Measurements from ENCODE around the gene CHGA. TPM values are rescaled to one million over a fixed set of nuclear protein-coding genes. Genes with fewer than 3 reads are reported as not detected.

Gene CHGA
- total RNA-seq, 4 donors from 2014 or later = 0.69 TPM; not detected in 3

DNA sequence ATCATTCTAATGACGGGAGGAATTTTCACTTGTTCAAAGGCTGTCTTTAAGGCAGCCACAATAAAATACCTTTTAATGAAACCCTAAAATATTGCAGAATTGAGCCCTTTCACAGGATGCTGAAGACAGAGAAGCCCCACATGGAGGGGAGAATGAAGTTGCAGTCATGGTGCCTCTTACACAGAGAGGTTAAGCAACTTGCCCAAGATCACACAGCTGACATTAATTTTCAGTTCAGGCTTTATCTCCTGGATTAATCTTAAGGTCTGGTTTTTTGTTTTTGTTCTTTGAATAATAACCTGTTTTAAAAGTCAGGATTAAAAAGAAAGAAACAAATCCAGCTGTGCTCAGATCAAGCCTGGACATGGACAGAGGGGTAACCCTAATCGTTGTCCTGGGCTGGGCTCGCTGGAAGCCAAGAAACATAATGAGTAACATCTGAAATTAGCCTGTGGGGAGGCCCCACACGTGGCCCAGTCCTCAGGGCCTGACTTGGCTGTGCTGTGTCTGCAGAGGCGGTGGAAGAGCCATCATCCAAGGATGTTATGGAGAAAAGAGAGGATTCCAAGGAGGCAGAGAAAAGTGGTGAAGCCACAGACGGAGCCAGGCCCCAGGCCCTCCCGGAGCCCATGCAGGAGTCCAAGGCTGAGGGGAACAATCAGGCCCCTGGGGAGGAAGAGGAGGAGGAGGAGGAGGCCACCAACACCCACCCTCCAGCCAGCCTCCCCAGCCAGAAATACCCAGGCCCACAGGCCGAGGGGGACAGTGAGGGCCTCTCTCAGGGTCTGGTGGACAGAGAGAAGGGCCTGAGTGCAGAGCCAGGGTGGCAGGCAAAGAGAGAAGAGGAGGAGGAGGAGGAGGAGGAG lies 8.0 kb downstream of the CHGA start:
- DNase-seq (ENCODE audit: low spot score) (no peak), ATAC-seq (ENCODE audit: low FRiP score) (no peak)
- no peak for TF ChIP-seq CTCF (IDR thresholded peaks at IDR 0.05)

- DNase-seq (ENCODE audit: low spot score) = no peak
- no peak for TF ChIP-seq CTCF (IDR thresholded peaks at IDR 0.05)
- ATAC-seq (ENCODE audit: low FRiP score) = no peak
Observed at GRCh38 chr14:92931681-92932447, 8.9 kb downstream of the CHGA start.

GRCh38 chr14:92932448-92933395 lies 9.8 kb downstream of the CHGA start:
- DNase-seq (ENCODE audit: low spot score) (no peak), ATAC-seq (ENCODE audit: low FRiP score) (no peak)
- TF ChIP-seq CTCF (IDR thresholded peaks at IDR 0.05) = no peak

DNA sequence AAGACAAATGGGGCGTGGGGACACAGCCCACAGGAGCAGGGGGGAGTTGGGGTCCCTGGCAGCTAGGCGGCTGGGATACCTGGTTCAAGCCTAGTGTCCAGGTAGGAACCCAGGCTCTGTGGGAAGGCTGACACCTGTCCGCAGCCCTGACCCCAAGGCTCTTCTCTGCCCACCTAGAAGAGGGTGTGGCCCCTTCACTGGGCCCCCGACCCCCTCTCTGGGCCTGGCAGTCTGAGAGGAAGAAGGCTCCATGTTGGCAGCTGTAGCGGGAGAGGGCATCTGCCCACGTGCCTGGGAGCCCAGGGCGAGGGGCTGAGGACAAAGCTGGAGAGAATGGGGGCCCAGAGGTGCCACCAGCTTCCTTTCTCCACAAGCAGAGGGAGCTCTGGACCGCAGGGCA lies 10.5 kb downstream of the CHGA start:
- TF ChIP-seq CTCF (IDR thresholded peaks at IDR 0.05) = no peak
- DNase-seq (ENCODE audit: low spot score) (no peak), ATAC-seq (ENCODE audit: low FRiP score) (no peak)

GRCh38 chr14:92934196-92935085 lies 11.5 kb downstream of the CHGA start:
- no peak for ATAC-seq (ENCODE audit: low FRiP score)
- TF ChIP-seq CTCF (IDR thresholded peaks at IDR 0.05) = no peak
- no peak for DNase-seq (ENCODE audit: low spot score)

- TF ChIP-seq CTCF (IDR thresholded peaks at IDR 0.05) = no peak
- no peak for ATAC-seq (ENCODE audit: low FRiP score)
- no peak for DNase-seq (ENCODE audit: low spot score)
Observed at GRCh38 chr14:92935446-92935845, 12.5 kb downstream of the CHGA start.
